HL-60 (cell line): Measurements from ENCODE around the gene PBXIP1.

Experiments
- GABPA ChIP-seq: IDR thresholded peaks from 2 replicates; pipeline ENCODE4 v1.6.1; 2012; ENCODE audit warnings: low read depth
- TF ChIP-seq, protein P1 (sequence below): IDR thresholded peaks from one replicate; pipeline ENCODE4 v1.5.1; 2011; ENCODE audit warnings: low read length, control low read depth, inconsistent platforms; ENCODE audit not compliant: insufficient read depth

DNA sequence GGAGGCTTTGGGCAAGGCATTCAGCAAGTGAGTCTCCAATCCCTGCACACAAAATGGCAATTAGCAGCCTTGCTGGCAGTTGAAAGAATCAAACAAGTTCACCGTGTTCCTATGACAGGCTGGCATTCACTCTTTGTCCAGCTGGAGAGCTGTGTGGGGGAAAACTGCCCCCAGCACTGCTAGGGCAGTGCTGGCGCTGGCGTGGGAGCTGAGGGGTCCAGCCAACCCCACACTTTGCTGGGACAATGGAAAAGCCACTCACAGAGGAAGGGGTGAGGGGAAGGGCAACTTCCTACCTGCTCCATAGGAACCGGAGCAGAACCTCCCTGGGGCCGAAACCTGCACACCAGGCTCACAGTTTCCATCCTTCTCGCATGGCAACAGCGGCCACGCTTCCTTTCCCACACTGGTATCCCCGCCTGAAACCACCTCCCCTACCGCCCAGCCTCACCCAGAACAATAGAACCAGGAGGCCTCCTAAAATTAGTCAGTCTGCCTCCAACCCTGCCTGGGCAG is 59.1 kb downstream of the PBXIP1 start:
- TF ChIP-seq, protein P1, sequence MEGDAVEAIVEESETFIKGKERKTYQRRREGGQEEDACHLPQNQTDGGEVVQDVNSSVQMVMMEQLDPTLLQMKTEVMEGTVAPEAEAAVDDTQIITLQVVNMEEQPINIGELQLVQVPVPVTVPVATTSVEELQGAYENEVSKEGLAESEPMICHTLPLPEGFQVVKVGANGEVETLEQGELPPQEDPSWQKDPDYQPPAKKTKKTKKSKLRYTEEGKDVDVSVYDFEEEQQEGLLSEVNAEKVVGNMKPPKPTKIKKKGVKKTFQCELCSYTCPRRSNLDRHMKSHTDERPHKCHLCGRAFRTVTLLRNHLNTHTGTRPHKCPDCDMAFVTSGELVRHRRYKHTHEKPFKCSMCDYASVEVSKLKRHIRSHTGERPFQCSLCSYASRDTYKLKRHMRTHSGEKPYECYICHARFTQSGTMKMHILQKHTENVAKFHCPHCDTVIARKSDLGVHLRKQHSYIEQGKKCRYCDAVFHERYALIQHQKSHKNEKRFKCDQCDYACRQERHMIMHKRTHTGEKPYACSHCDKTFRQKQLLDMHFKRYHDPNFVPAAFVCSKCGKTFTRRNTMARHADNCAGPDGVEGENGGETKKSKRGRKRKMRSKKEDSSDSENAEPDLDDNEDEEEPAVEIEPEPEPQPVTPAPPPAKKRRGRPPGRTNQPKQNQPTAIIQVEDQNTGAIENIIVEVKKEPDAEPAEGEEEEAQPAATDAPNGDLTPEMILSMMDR = no peak
- TF ChIP-seq GABPA = no peak
